Fibroblast of pulmonary artery (primary cell): ENCODE results near the gene DPPA4.
A peak's percentile ranks its signal among the peaks of the same experiment; 100 is the strongest.
"Not testable (repeated sequence)": the region's sequence is repeated elsewhere in the genome, so short reads cannot be mapped to it uniquely, and the experiment has no call there.

Experiments used
- DNase-seq: peaks from one replicate; pipeline ENCODE4 v3.0.0-alpha.2; 2010; ENCODE audit warnings: low read depth
- H3K4me3 ChIP-seq: replicated peaks from 2 replicates; pipeline ENCODE4 v1.5.1; 2011; ENCODE audit warnings: low read depth, mild to moderate bottlenecking, control low read depth, low read length, moderate library complexity
- CTCF ChIP-seq: IDR thresholded peaks from 2 replicates; pipeline ENCODE4 v1.5.1; 2011; ENCODE audit warnings: mild to moderate bottlenecking, control low read depth, low read length, inconsistent platforms; ENCODE audit errors: missing control alignments

The DPPA4 gene, protein sequence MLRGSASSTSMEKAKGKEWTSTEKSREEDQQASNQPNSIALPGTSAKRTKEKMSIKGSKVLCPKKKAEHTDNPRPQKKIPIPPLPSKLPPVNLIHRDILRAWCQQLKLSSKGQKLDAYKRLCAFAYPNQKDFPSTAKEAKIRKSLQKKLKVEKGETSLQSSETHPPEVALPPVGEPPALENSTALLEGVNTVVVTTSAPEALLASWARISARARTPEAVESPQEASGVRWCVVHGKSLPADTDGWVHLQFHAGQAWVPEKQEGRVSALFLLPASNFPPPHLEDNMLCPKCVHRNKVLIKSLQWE

DNA sequence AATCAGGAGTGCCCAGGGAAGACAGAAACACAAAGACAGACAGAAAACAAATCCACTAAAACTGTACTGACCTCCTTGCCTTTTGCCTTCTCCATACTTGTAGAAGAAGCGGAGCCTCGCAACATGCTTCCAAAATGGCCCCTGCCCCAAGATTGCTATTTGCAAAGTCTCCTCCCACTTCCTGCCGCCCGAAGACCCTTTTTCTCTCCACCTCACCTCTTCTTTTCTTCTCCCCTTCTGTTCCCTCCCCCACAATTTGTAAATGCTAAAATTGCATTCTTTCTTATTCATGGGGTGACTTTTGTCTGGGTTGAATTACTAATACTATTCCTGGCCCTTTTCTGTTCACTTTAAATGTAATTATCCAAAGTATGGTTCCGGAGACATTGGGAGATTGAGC lies at the start of gene DPPA4:
TSS of gene DPPA4 (minus strand) at position 154 of the 400 bp plus-strand sequence. CDS start at position 125, 29 bp downstream.
- peak within 1 kb of the TSS; percentile 59 for H3K4me3 ChIP-seq
- no peak for TF ChIP-seq CTCF
- no peak for DNase-seq

- TF ChIP-seq CTCF, result no peak
- H3K4me3 ChIP-seq, result no peak overlapping the region
- DNase-seq, result no peak
These were observed 48.3 kb upstream of the DPPA4 start for GRCh38 chr3:109385442-109386318.

- TF ChIP-seq CTCF, result no peak
- H3K4me3 ChIP-seq, result no peak overlapping the region
- no peak for DNase-seq
These were observed 46.8 kb upstream of the DPPA4 start for GRCh38 chr3:109384164-109384563.

GRCh38 chr3:109382588-109382987 lies 45.2 kb upstream of the DPPA4 start:
- DNase-seq, result no peak
- TF ChIP-seq CTCF, result no peak
- no peak overlapping the region for H3K4me3 ChIP-seq

DNA sequence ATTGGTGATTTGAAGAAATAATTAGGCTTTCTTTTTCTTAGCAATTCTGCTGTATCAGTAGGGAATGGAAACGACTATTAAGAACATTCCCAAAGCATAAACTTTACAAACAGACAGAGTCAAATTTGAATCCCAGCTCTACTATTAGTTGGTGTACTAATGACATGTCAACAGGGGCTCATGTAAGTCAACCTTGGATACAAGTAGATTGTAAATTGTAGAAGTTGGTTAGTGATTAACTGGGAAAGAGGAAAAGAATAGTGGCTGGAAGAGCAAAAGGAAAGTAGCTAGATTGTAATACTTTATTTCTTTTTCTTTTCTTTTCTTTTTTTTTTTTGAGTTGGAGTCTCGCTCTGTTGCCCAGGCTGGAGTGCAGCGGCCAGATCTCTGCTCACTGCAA lies 38.6 kb upstream of the DPPA4 start:
- TF ChIP-seq CTCF, result no peak
- DNase-seq, result no peak
- no peak overlapping the region for H3K4me3 ChIP-seq

GRCh38 chr3:109374434-109374833 lies 37.1 kb upstream of the DPPA4 start:
- not testable (repeated sequence) for DNase-seq, H3K4me3 ChIP-seq

GRCh38 chr3:109373933-109374332 lies 36.6 kb upstream of the DPPA4 start:
- no peak overlapping the region for H3K4me3 ChIP-seq
- no peak for DNase-seq
- no peak for TF ChIP-seq CTCF
